ENCODE results near the gene KRT71. TPM values are rescaled to one million over a fixed set of nuclear protein-coding genes. Genes with fewer than 3 reads are reported as not detected.
A peak's percentile ranks its signal among the peaks of the same experiment; 100 is the strongest.

KRT71 gene
- total RNA-seq, 1 experiment from 2014 or later: not detected

DNA sequence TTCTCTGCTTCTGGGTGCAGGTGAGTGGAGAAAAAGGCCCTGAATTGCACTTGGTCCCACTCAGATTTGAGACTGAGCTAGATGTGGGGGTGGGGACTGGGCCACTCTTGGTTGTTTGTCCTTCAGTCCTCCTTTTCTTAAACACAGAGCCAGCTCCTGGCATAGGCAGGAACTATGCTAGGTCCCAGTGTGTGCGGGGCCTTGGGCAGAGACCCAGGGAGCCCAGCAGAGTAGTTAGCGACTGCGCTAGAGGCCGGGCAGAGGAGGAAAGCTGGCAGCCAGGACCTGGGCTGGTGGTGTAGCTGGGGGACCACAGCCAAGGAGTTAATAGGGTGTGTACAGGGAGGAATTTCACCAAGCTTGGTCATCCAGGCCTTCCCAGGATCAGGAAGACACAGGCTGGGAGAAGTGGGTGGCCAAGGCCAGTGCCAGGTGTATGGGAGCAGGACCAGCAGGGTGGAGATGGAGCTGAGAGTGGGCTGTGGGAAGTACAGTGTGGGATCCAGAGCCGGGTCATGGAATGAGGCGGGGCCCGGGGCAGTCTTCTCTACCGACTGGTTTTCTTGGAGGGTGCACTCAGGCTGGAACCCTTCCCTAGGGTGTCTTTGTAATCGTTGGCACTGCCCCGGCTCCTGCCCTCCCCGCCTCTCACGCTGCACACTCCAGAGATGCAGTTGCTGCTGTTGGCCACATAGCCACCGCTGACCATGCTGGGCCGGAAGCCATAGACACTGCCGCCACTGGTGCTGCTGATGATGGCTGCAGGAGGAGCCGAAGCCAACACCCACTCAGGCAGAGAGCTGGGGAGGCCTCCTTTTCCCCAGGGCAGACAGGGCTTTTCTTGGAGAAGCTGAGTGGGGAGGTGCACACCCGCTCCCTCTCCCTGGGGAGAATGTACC is 8.7 kb downstream of the KRT71 start:
- no peak overlapping the region for H3K4me3 ChIP-seq (replicated peaks in 1 of 2; ENCODE audit: low read depth in 1 of 2, low read length in 2 of 2)
- no TSS peak for BruUV-seq (replicated peaks)
- no peaks in the 10 kb centered on the region for H3K9me3 ChIP-seq (ENCODE audit: control insufficient read depth in 1 of 2, insufficient read depth in 1 of 2, low read depth in 1 of 2, low read length in 2 of 2)
- ATAC-seq (peak; percentile 70), DNase-seq (ENCODE audit: low read depth, low spot score) (no peak)
- ChIA-PET RAD21 (ENCODE audit: low non-redundant PET in 1 of 2, low total read pairs in 2 of 2, uncharacterized antibody in 2 of 2, unreplicated experiment in 2 of 2) (no interaction called here), CTCF (interaction anchor here (0.6 to 2.0 kb wide), 3 partner anchors 149 to 323 kb away, joined by 3 to 10 read pairs (median 4); no protein-coding TSS in a partner anchor), POLR2A (no interaction called here)
- no peaks in the 10 kb centered on the region for H4K20me1 ChIP-seq (ENCODE audit: insufficient read depth)
- no peak overlapping the region for H3K27ac ChIP-seq (ENCODE audit: low read depth, low read length)
- H3K4me2 ChIP-seq (ENCODE audit: low read length): no peak overlapping the region
- H2AFZ ChIP-seq (ENCODE audit: low read depth, low read length, poor library complexity, severe bottlenecking): no peak overlapping the region
- no peaks in the 10 kb centered on the region for H3K9me2 ChIP-seq (ENCODE audit: insufficient read depth)
- H3K9ac ChIP-seq (ENCODE audit: low read length): no peak overlapping the region
- TF ChIP-seq, protein P1, sequence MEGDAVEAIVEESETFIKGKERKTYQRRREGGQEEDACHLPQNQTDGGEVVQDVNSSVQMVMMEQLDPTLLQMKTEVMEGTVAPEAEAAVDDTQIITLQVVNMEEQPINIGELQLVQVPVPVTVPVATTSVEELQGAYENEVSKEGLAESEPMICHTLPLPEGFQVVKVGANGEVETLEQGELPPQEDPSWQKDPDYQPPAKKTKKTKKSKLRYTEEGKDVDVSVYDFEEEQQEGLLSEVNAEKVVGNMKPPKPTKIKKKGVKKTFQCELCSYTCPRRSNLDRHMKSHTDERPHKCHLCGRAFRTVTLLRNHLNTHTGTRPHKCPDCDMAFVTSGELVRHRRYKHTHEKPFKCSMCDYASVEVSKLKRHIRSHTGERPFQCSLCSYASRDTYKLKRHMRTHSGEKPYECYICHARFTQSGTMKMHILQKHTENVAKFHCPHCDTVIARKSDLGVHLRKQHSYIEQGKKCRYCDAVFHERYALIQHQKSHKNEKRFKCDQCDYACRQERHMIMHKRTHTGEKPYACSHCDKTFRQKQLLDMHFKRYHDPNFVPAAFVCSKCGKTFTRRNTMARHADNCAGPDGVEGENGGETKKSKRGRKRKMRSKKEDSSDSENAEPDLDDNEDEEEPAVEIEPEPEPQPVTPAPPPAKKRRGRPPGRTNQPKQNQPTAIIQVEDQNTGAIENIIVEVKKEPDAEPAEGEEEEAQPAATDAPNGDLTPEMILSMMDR (IDR thresholded peaks at IDR 0.05 in 2 of 3, conservative IDR thresholded peaks at IDR 0.05 in 1 of 3; ENCODE audit: borderline replicate concordance in 1 of 3, insufficient read depth in 1 of 3, low read depth in 2 of 3, low read length in 2 of 3): peak in 1 of 3 experiments; percentile 10; a peak in 1 of 6 replicates
- TF ChIP-seq, protein P2, sequence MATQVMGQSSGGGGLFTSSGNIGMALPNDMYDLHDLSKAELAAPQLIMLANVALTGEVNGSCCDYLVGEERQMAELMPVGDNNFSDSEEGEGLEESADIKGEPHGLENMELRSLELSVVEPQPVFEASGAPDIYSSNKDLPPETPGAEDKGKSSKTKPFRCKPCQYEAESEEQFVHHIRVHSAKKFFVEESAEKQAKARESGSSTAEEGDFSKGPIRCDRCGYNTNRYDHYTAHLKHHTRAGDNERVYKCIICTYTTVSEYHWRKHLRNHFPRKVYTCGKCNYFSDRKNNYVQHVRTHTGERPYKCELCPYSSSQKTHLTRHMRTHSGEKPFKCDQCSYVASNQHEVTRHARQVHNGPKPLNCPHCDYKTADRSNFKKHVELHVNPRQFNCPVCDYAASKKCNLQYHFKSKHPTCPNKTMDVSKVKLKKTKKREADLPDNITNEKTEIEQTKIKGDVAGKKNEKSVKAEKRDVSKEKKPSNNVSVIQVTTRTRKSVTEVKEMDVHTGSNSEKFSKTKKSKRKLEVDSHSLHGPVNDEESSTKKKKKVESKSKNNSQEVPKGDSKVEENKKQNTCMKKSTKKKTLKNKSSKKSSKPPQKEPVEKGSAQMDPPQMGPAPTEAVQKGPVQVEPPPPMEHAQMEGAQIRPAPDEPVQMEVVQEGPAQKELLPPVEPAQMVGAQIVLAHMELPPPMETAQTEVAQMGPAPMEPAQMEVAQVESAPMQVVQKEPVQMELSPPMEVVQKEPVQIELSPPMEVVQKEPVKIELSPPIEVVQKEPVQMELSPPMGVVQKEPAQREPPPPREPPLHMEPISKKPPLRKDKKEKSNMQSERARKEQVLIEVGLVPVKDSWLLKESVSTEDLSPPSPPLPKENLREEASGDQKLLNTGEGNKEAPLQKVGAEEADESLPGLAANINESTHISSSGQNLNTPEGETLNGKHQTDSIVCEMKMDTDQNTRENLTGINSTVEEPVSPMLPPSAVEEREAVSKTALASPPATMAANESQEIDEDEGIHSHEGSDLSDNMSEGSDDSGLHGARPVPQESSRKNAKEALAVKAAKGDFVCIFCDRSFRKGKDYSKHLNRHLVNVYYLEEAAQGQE (IDR thresholded peaks at IDR 0.05; ENCODE audit: low read depth): no peak
- TF ChIP-seq SIN3A (IDR thresholded peaks at IDR 0.05; ENCODE audit: low read depth) (no peak), POLR2A (IDR thresholded peaks at IDR 0.05; ENCODE audit: borderline replicate concordance, extremely low read depth, insufficient read depth, insufficient read length) (no peak), ZFX (IDR thresholded peaks at IDR 0.05) (no peak), POLR2AphosphoS5 (IDR thresholded peaks at IDR 0.05; ENCODE audit: low read depth, low read length) (no peak)
- no peaks in the 10 kb centered on the region for H3K36me3 ChIP-seq (ENCODE audit: control insufficient read depth in 1 of 2, insufficient read depth in 2 of 2, low read length in 2 of 2)
- intact Hi-C loops (cut with micrococcal nuclease): no loop called here
- no peaks in the 10 kb centered on the region for H3K27me3 ChIP-seq (ENCODE audit: insufficient read depth, low read length)
- H3K4me1 ChIP-seq (ENCODE audit: control insufficient read depth in 1 of 2, insufficient read depth in 2 of 2, low read length in 2 of 2): peaks cover 3 to 13% of the 10 kb centered on the region in 2 experiments; a peak in 3 of 4 replicates
- H3K79me2 ChIP-seq (ENCODE audit: insufficient read depth, low read length): no peaks in the 10 kb centered on the region
